ENCODE measurements around the gene PAQR8.

DNA sequence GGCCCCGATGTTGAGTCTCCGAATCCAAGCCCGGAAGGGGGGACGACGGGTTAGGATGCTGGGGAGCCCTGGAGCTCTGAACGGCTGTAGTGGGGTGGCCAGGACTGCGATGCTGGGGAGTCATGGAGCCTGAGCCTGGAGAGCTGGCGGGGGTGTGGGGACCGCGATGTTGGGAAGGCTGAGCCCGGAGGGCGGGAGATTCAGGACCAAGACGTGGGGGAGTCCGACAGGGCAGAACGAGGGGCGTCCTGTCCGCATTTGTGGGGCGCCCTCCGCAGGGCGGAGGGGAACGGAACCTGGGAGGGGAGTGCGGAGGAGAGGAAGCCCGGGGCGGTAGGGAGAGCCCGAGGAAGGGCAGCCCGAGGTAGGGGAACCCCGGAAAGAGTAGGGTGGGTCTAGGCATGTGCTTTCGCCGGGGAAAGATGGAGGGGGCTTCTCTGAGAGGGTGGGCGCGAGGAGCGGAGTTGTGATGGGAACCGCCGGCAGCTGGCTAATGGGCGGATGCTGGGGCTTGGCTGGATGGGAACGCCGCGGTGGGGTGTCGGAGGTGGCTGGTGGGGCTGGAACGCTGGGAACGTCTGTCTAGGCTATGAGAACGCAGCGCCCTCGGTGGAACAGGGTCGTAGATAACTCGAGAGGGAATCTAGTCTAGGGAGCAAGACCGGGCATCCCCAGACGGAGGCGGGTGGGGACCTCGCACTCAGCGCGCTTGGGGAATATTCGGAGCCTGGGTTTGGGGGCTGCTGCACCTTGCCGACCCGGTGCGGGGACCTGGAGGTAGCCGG, 684 bp downstream of the PAQR8 start:
- TF ChIP-seq, protein P1, sequence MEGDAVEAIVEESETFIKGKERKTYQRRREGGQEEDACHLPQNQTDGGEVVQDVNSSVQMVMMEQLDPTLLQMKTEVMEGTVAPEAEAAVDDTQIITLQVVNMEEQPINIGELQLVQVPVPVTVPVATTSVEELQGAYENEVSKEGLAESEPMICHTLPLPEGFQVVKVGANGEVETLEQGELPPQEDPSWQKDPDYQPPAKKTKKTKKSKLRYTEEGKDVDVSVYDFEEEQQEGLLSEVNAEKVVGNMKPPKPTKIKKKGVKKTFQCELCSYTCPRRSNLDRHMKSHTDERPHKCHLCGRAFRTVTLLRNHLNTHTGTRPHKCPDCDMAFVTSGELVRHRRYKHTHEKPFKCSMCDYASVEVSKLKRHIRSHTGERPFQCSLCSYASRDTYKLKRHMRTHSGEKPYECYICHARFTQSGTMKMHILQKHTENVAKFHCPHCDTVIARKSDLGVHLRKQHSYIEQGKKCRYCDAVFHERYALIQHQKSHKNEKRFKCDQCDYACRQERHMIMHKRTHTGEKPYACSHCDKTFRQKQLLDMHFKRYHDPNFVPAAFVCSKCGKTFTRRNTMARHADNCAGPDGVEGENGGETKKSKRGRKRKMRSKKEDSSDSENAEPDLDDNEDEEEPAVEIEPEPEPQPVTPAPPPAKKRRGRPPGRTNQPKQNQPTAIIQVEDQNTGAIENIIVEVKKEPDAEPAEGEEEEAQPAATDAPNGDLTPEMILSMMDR (conservative IDR thresholded peaks at IDR 0.05): no peak; the same call in 1 of the 2 replicates
- TF ChIP-seq EZH2 (IDR thresholded peaks at IDR 0.05; ENCODE audit: low read depth): no peak

Measured in PC-9 (cell line).